GM13976 (cell line): ENCODE results near the gene BTG1.
A peak's percentile ranks its signal among the peaks of the same experiment; 100 is the strongest.

Source experiments
- DNase-seq: peaks from one replicate; pipeline ENCODE4 v3.0.0; 2012; ENCODE audit warnings: low spot score
- CTCF ChIP-seq: IDR thresholded peaks from 2 replicates; pipeline ENCODE4 v1.5.1; 2012; ENCODE audit warnings: borderline replicate concordance, mild to moderate bottlenecking; ENCODE audit not compliant: insufficient read depth; ENCODE audit errors: extremely low read depth, missing control alignments, control extremely low read depth
- in situ Hi-C: fragments of 300-500 bp; cut with MboI; formaldehyde crosslinking; loops from one replicate; pipeline ENCODE4 v1.12.0; 2022; ENCODE audit warnings: low sequenced_read_pairs, mixed read lengths, inconsistent platforms; ENCODE audit not compliant: unreplicated experiment

The BTG1 gene

GRCh38 chr12:92188517-92189188 is 43.0 kb upstream of the BTG1 start:
- DNase-seq, result no peak
- TF ChIP-seq CTCF, result no peak
- in situ Hi-C loops, result no loop called here

GRCh38 chr12:92186038-92186470 is 40.4 kb upstream of the BTG1 start:
- in situ Hi-C loops, result no loop called here
- DNase-seq, result peak; percentile 13
- TF ChIP-seq CTCF, result no peak

- in situ Hi-C loops, result no loop called here
- DNase-seq, result peak; percentile 23
Observed at GRCh38 chr12:92185052-92185451, 39.4 kb upstream of the BTG1 start.

GRCh38 chr12:92183575-92183974 is 37.9 kb upstream of the BTG1 start:
- no peak for TF ChIP-seq CTCF
- in situ Hi-C loops, result no loop called here
- DNase-seq, result no peak

More at GRCh38 chr12:92185052-92185451, 39.4 kb upstream of the BTG1 start:
- TF ChIP-seq CTCF, result no peak

GRCh38 chr12:92178340-92178739 is 32.7 kb upstream of the BTG1 start:
- in situ Hi-C loops, result no loop called here
- no peak for DNase-seq
- no peak for TF ChIP-seq CTCF

- in situ Hi-C loops, result no loop called here
- no peak for TF ChIP-seq CTCF
Observed at GRCh38 chr12:92176646-92177045, 31.0 kb upstream of the BTG1 start.

More at GRCh38 chr12:92176646-92177045, 31.0 kb upstream of the BTG1 start:
- DNase-seq, result no peak
